Naive thymus-derived CD4-positive, alpha-beta T cell (primary cell): Measurements from ENCODE around the gene CD84. TPM values are rescaled to one million over a fixed set of nuclear protein-coding genes. Genes with fewer than 3 reads are reported as not detected.
"Not testable (repeated sequence)": the region's sequence is repeated elsewhere in the genome, so short reads cannot be mapped to it uniquely, and the experiment has no call there.

Source experiments
- ATAC-seq: fragments of 150-1000 bp; cut with Tn5 transposase; 2 replicates; pipeline ENCODE4 v1.10.0; 2021; ENCODE audit warnings: mild to moderate bottlenecking, moderate library complexity
- CTCF ChIA-PET: fragments of 350-600 bp; sonication (Branson Sonifier 250); formaldehyde crosslinking; loops from one replicate; lab custom pipeline; 2021; ENCODE audit warnings: antibody characterized with exemption; lab: Charles Lee
- POLR2A ChIA-PET: fragments of 350-600 bp; sonication (Branson Sonifier 250); formaldehyde crosslinking; loops from one replicate; lab custom pipeline; 2021; ENCODE audit warnings: antibody characterized with exemption, inconsistent platforms; lab: Charles Lee
- DNase-seq, 9 donors: peaks; one replicate each; pipeline versions ENCODE4 v3.0.0 to v3.0.0-alpha.2; 2020 to 2022; ENCODE audit warnings: mixed read lengths in 1 of 9
- H3K27ac ChIP-seq: one replicate; pipeline ENCODE4 v1.7.0; 2013; ENCODE audit warnings: mild to moderate bottlenecking, low read depth, low read length, moderate library complexity
- H3K27me3 ChIP-seq, 2 donors: one replicate each; pipeline ENCODE4 v1.7.0; 2013; ENCODE audit warnings: low read length in 2 of 2, mild to moderate bottlenecking in 2 of 2, moderate library complexity in 2 of 2; ENCODE audit not compliant: control insufficient read depth in 2 of 2, insufficient read depth in 2 of 2
- H3K36me3 ChIP-seq, 3 experiments: 1 replicate in 2 of 3; 2 replicates in 1 of 3; pipeline ENCODE4 v1.7.0; 2013; ENCODE audit warnings: low read length in 3 of 3, mild to moderate bottlenecking in 3 of 3, moderate library complexity in 1 of 3; ENCODE audit not compliant: insufficient read depth in 3 of 3, control insufficient read depth in 2 of 3
- H3K4me1 ChIP-seq, 2 donors: one replicate each; pipeline ENCODE4 v1.7.0; 2013; ENCODE audit warnings: low read length in 2 of 2, mild to moderate bottlenecking in 2 of 2, moderate library complexity in 1 of 2; ENCODE audit not compliant: control insufficient read depth in 2 of 2, insufficient read depth in 2 of 2
- H3K4me3 ChIP-seq: 2 replicates; pipeline ENCODE4 v1.7.0; 2013; ENCODE audit warnings: mild to moderate bottlenecking, low read length
- H3K9me3 ChIP-seq, 3 experiments: 1 replicate in 2 of 3; 2 replicates in 1 of 3; pipeline ENCODE4 v1.7.0; 2013; ENCODE audit warnings: low read length in 3 of 3; ENCODE audit not compliant: control insufficient read depth in 2 of 3
- H3K27ac Mint-ChIP-seq, 9 donors: one replicate each; pipeline ENCODE4 v1.8.0; 2020 to 2022; ENCODE audit warnings: mixed read lengths in 9 of 9, mild to moderate bottlenecking in 8 of 9, moderate library complexity in 5 of 9, inconsistent platforms in 2 of 9
- H3K27me3 Mint-ChIP-seq, 5 donors: one replicate each; pipeline ENCODE4 v1.8.0; 2021 to 2022; ENCODE audit warnings: mixed read lengths in 5 of 5, mild to moderate bottlenecking in 1 of 5
- H3K36me3 Mint-ChIP-seq, 5 donors: one replicate each; pipeline ENCODE4 v1.8.0; 2020 to 2022; ENCODE audit warnings: mixed read lengths in 5 of 5, mild to moderate bottlenecking in 3 of 5, inconsistent platforms in 1 of 5
- H3K4me1 Mint-ChIP-seq, 7 donors: one replicate each; pipeline ENCODE4 v1.8.0; 2020 to 2022; ENCODE audit warnings: mixed read lengths in 7 of 7, mild to moderate bottlenecking in 3 of 7, inconsistent platforms in 1 of 7
- H3K4me3 Mint-ChIP-seq, 10 donors: one replicate each; pipeline ENCODE4 v1.8.0; 2020 to 2022; ENCODE audit warnings: mild to moderate bottlenecking in 10 of 10, mixed read lengths in 10 of 10, moderate library complexity in 6 of 10, inconsistent platforms in 2 of 10
- H3K9me3 Mint-ChIP-seq, 11 donors: one replicate each; pipeline ENCODE4 v1.8.0; 2020 to 2022; ENCODE audit warnings: mixed read lengths in 11 of 11, mild to moderate bottlenecking in 4 of 11, inconsistent platforms in 1 of 11, moderate library complexity in 1 of 11
- intact Hi-C, 2 donors: fragments of 100-400 bp; cut with micrococcal nuclease; formaldehyde crosslinking; loops; one replicate each; pipeline ENCODE4 v1.15.1; 2023
- polyA plus RNA-seq, 2 donors: library from polyadenylated mRNA; unstranded; fragments of 300-500 nt; fragmentation: Illumina TruSeq; gene quantifications; one replicate each; pipeline ENCODE4 v1.2.3, GENCODE V29; 2021
- total RNA-seq, 6 experiments: library from RNA in 5 of 6; stranded (reverse) in 5 of 6; gene quantifications; 1 replicate in 5 of 6; 2 replicates in 1 of 6; pipeline ENCODE4 v1.2.3 and lab custom pipeline; 2021 to 2026

Gene CD84
- total and polyA plus RNA-seq, 7 experiments from 2014 or later, result 7.4 to 40.7 (median 26.3) TPM

- Mint-ChIP-seq H3K36me3 (peaks cover 11 to 54% (median 22%) of the 10 kb centered on the region in 5 donors), H3K4me1 (peaks cover 9 to 25% (median 19%) of the 10 kb centered on the region in 7 donors), H3K9me3 (peaks cover 0 to 53% (median 26%) of the 10 kb centered on the region in 11 donors)
- intact Hi-C loops, POLR2A ChIA-PET, H3K27ac ChIP-seq, ATAC-seq, CTCF ChIA-PET, H3K27ac Mint-ChIP-seq, H3K27me3 ChIP-seq, H3K36me3 ChIP-seq, DNase-seq, H3K4me1 ChIP-seq, H3K4me3 ChIP-seq, H3K4me3 Mint-ChIP-seq, H3K27me3 Mint-ChIP-seq: not testable (repeated sequence)
- H3K9me3 ChIP-seq, result peaks cover 0 to 10% (median 4%) of the 10 kb centered on the region in 3 experiments
Observed at GRCh38 chr1:160532557-160532813, 46.8 kb downstream of the CD84 start.

DNA sequence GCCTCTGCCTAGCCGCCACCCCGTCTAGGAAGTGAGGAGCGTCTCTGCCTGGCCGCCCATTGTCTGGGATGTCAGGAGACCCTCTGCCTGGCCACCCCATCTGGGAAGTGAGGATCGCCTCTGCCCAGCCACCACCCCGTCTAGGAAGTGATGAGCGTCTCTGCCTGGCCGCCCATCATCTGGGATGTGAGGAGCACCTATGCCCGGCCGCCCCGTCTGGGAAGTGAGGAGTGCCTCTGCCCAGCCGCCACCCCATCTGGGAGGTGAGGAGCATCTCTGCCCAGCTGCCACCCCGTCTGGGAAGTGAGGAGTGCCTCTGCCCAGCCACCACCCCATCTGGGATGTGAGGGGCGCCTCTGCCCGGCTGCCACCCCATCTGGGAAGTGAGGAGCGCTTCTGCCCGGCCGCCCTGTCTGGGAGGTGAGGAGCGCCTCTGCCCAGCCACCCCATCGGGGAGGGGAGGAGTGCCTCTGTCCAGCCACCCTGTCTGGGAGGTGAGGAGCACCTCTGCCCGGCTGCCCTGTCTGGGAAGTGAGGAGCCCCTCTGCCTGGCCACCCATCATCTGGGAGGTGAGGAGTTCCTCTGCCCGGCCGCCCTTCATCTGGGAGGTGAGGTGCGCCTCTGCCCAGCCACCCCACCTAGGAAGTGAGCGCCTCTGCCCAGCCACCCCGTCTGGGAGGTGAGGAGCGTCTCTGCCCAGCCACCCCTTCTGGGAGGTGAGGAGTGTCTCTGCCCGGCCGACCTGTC is 47.3 kb downstream of the CD84 start:
- H3K4me3 Mint-ChIP-seq, ATAC-seq, H3K27ac Mint-ChIP-seq, POLR2A ChIA-PET, H3K4me3 ChIP-seq, H3K27me3 Mint-ChIP-seq, H3K4me1 ChIP-seq, DNase-seq, intact Hi-C loops, H3K27me3 ChIP-seq, CTCF ChIA-PET, H3K36me3 ChIP-seq, H3K27ac ChIP-seq: not testable (repeated sequence)
- Mint-ChIP-seq H3K4me1 (peaks cover 9 to 27% (median 19%) of the 10 kb centered on the region in 7 donors), H3K36me3 (peaks cover 14 to 56% (median 24%) of the 10 kb centered on the region in 5 donors), H3K9me3 (peaks cover 0 to 55% (median 31%) of the 10 kb centered on the region in 11 donors)
- H3K9me3 ChIP-seq, result peaks cover 0 to 10% (median 4%) of the 10 kb centered on the region in 3 experiments

GRCh38 chr1:160529401-160529952 is 49.8 kb downstream of the CD84 start:
- peak overlapping the region in 5 of 10 donors; percentile 6 to 40 (median 27) for H3K4me3 Mint-ChIP-seq
- peaks cover 13 to 57% (median 24%) of the 10 kb centered on the region in 5 donors for H3K36me3 Mint-ChIP-seq
- H3K36me3 ChIP-seq, H3K9me3 ChIP-seq, H3K27ac ChIP-seq, H3K27me3 Mint-ChIP-seq, DNase-seq, H3K4me1 ChIP-seq, H3K4me3 ChIP-seq, ATAC-seq, intact Hi-C loops, H3K27me3 ChIP-seq: not testable (repeated sequence)
- POLR2A ChIA-PET, result interaction anchor here (0.6 to 1.3 kb wide), 5 partner anchors 8 to 90 kb away, joined by 3 to 5 read pairs (median 3); no protein-coding TSS in a partner anchor
- peak overlapping the region in 8 of 9 donors; percentile 12 to 78 (median 56) for H3K27ac Mint-ChIP-seq
- CTCF ChIA-PET, result interaction anchor here (0.7 to 1.8 kb wide), 2 partner anchors 49 to 79 kb away, joined by 4 to 5 read pairs; no protein-coding TSS in a partner anchor
- H3K9me3 Mint-ChIP-seq, result peaks cover 0 to 53% (median 31%) of the 10 kb centered on the region in 11 donors
- peaks cover 9 to 43% (median 31%) of the 10 kb centered on the region in 7 donors for H3K4me1 Mint-ChIP-seq

DNA sequence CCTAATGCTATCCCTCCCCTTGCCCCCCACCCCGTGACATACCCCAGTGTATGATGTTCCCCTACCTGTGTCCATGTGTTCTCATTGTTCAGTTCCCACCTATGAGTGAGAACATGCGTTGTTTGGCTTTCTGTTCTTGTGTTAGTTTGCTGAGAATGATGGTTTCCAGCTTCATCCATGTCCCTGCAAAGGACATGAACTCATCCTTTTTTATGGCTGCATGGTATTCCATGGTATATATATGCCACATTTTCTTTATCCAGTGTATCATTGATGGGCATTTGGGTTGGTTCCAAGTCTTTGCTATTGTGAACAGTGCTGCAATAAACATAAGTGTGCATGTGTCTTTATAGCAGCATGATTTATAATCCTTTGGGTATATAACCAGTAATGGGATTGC is 55.5 kb downstream of the CD84 start:
- peaks cover 13 to 52% (median 22%) of the 10 kb centered on the region in 5 donors for H3K36me3 Mint-ChIP-seq
- H3K4me3 Mint-ChIP-seq, result peak overlapping the region in 9 of 10 donors; percentile 23 to 75 (median 36)
- not testable (repeated sequence) for H3K9me3 ChIP-seq, ATAC-seq, H3K27me3 ChIP-seq, H3K4me3 ChIP-seq, H3K27me3 Mint-ChIP-seq, H3K36me3 ChIP-seq, DNase-seq
- H3K4me1 Mint-ChIP-seq, result peaks cover 28 to 76% (median 66%) of the 10 kb centered on the region in 7 donors
- Histone ChIP-seq H3K27ac (peak overlapping the region; percentile 84), H3K4me1 (peaks cover 6 to 32% of the 10 kb centered on the region in 2 donors)
- peak overlapping the region; percentile 30 to 92 (median 82) for H3K27ac Mint-ChIP-seq
- POLR2A ChIA-PET, result interaction anchor here (0.6 to 2.2 kb wide), 6 partner anchors 10 to 84 kb away, joined by 3 to 15 read pairs (median 5); partner anchors contain the start of gene CD84
- peaks cover 0 to 39% (median 26%) of the 10 kb centered on the region in 11 donors for H3K9me3 Mint-ChIP-seq
- CTCF ChIA-PET, result interaction anchor here (0.6 to 2.8 kb wide), 5 partner anchors 20 to 171 kb away, joined by 3 to 8 read pairs (median 4); no protein-coding TSS in a partner anchor
- intact Hi-C loops, result loop anchor here (2.0 to 5.0 kb wide), 2 partner anchors 29 to 51 kb away; no protein-coding TSS in a partner anchor

DNA sequence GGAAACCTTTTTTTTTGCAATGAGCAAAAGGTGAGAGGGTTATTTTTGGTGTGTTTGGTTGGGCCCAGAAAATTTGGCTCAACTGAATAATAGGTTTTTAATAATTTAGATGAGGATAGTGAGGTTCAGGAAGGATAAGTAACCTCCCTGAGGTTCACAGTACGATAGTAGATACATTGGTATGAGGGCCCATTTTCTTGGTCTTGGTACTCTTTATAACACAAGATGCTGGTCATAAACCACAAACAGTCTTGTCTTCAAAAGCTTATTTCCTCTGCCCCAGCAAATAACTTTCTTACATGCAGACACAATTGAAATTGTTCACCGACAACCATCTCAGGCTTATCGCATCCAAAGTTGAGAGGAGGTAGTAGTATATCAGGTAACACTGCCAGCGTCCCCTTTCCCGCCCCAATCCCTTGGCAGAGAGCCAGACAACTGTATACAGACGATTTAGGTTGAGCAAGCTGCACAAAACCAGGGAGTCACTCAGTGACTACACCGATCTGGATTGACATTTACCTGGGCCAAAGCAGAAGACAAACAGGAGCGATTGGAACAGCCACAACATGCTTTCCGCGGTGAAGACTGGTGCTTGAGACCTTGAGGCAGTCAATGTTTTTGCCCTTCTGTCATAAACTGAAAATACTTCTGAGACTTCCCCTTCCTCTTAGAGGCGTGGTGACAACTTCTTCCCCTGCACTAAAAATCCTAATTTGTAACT is 56.5 kb downstream of the CD84 start, which contains the start of gene SLAMF6:
SLAMF6 (minus strand) TSS at position 634 of the 724 bp plus-strand sequence; CDS start at position 571, 63 bp downstream.
- peak in 8 of 9 donors; percentile 33 to 68 (median 52) for DNase-seq
- ATAC-seq, result peak; percentile 72
- Mint-ChIP-seq H3K4me3 (peak within 1 kb of the TSS; percentile 87 to 98 (median 94)), H3K9me3 (peaks cover 0 to 29% (median 20%) of the 10 kb centered on the region in 11 donors), H3K36me3 (peaks cover 17 to 52% (median 20%) of the 10 kb centered on the region in 5 donors), H3K4me1 (peaks cover 33 to 83% (median 74%) of the 10 kb centered on the region in 7 donors), H3K27ac (peak within 1 kb of the TSS; percentile 89 to 99 (median 93)), H3K27me3 (no peaks in the 10 kb centered on the region)
- Histone ChIP-seq H3K4me1 (peaks cover 13 to 38% of the 10 kb centered on the region in 2 donors), H3K36me3 (no peaks in the 10 kb centered on the region), H3K9me3 (no peaks in the 10 kb centered on the region), H3K27me3 (no peaks in the 10 kb centered on the region), H3K27ac (peak within 1 kb of the TSS; percentile 84), H3K4me3 (peak within 1 kb of the TSS; percentile 51)
- intact Hi-C loops, result loop anchor here (1.0 to 5.0 kb wide), 3 partner anchors 18 to 50 kb away; no protein-coding TSS in a partner anchor
- ChIA-PET POLR2A (interaction anchor here (0.6 to 2.2 kb wide), 14 partner anchors 9 to 193 kb away, joined by 3 to 15 read pairs (median 4); partner anchors contain the start of genes CD84 and SLAMF1), CTCF (interaction anchor here (0.6 to 2.8 kb wide), 9 partner anchors 17 to 170 kb away, joined by 3 to 12 read pairs (median 3); no protein-coding TSS in a partner anchor)
